Sigmoid colon (tissue), 7 donors: ENCODE measurements around the gene OR10G3. TPM values are rescaled to one million over a fixed set of nuclear protein-coding genes. Genes with fewer than 3 reads are reported as not detected.
"Not testable (repeated sequence)": the region's sequence is repeated elsewhere in the genome, so short reads cannot be mapped to it uniquely, and the experiment has no call there.

ENCODE experiments used
- DNase-seq: peaks from one replicate; pipeline ENCODE4 v3.0.0-alpha.2; 2019
- H3K27ac ChIP-seq, 4 donors: fragments of 200-600 bp; sonication (generic); one replicate each; pipeline ENCODE4 v1.5.1; 2016 to 2019; ENCODE audit warnings: mild to moderate bottlenecking in 1 of 4
- H3K27me3 ChIP-seq, 3 donors: fragments of 200-600 bp; sonication (generic); one replicate each; pipeline ENCODE4 v1.5.1; 2019; ENCODE audit warnings: mild to moderate bottlenecking in 1 of 3
- H3K36me3 ChIP-seq, 4 donors: fragments of 200-600 bp; sonication (generic); one replicate each; pipeline ENCODE4 v1.5.1; 2016 to 2019
- H3K4me1 ChIP-seq, 4 donors: fragments of 200-600 bp; sonication (generic); one replicate each; pipeline ENCODE4 v1.5.1; 2017 to 2019
- H3K4me3 ChIP-seq, 4 donors: fragments of 200-600 bp; sonication (generic); one replicate each; pipeline ENCODE4 v1.5.1; 2017 to 2019; ENCODE audit warnings: mild to moderate bottlenecking in 2 of 4, moderate library complexity in 1 of 4
- H3K9me3 ChIP-seq, 4 donors: fragments of 200-600 bp in 3 of 4; sonication (generic) in 3 of 4; one replicate each; pipeline versions ENCODE4 v1.5.1 to v1.6.1; 2013 to 2019
- CTCF ChIP-seq, 4 experiments: fragments of 450-650 bp in 3 of 4; fragments of 200-600 bp in 1 of 4; IDR thresholded peaks; one replicate each; pipeline ENCODE4 v1.5.1; 2016 to 2019; ENCODE audit warnings: antibody characterized with exemption in 4 of 4, mild to moderate bottlenecking in 3 of 4, moderate library complexity in 2 of 4
- EP300 ChIP-seq, 4 donors: sonication (generic); formaldehyde crosslinking; IDR thresholded peaks; one replicate each; pipeline ENCODE4 v1.6.1; 2017; ENCODE audit warnings: antibody characterized with exemption in 4 of 4
- POLR2A ChIP-seq, 2 donors: fragments of 450-650 bp; IDR thresholded peaks; one replicate each; pipeline ENCODE4 v1.6.1; 2016; ENCODE audit warnings: antibody characterized with exemption in 2 of 2, mild to moderate bottlenecking in 2 of 2, moderate library complexity in 2 of 2
- POLR2AphosphoS5 ChIP-seq, 4 donors: sonication (generic); formaldehyde crosslinking; IDR thresholded peaks; one replicate each; pipeline ENCODE4 v1.6.1; 2017; ENCODE audit warnings: antibody characterized with exemption in 4 of 4
- WGBS, 2 donors: extraction: QIAGEN DNeasy Blood & Tissue Kit; methylation state at CpG; one replicate each; pipeline ENCODE4 v1.1.7; 2013; 5-methylcytosine and 5-hydroxymethylcytosine counted together
- intact Hi-C: fragments of 100-400 bp; cut with DNase I; formaldehyde crosslinking; loops from one replicate; pipeline ENCODE4 v1.15.1; 2023
- polyA plus RNA-seq, 3 donors: library from polyadenylated mRNA; stranded (reverse); fragments of 200-250 nt; gene quantifications; one replicate each; pipeline ENCODE4 v1.2.3, GENCODE V29; 2013
- total RNA-seq, 4 donors: library from RNA; depleted of rRNA; stranded (reverse); fragments of >200 nt; gene quantifications; one replicate each; pipeline ENCODE4 v1.1.0, GENCODE V29; 2016
- donor health status: healthy with polysubstance abuse.
- donor health status: Bipolar disorder and iron deficiency.
- donor health status: healthy.

Gene OR10G3
- total RNA-seq (not detected), polyA plus RNA-seq (not detected)

- TF ChIP-seq POLR2AphosphoS5 (IDR thresholded peaks at IDR 0.05) (no peak), CTCF (IDR thresholded peaks at IDR 0.05) (no peak), EP300 (IDR thresholded peaks at IDR 0.05) (no peak), POLR2A (IDR thresholded peaks at IDR 0.05) (no peak)
- intact Hi-C loops, result no loop called here
- H3K27me3 ChIP-seq, result no peaks in the 10 kb centered on the region
- no peaks in the 10 kb centered on the region for H3K4me1 ChIP-seq
- H3K9me3 ChIP-seq, result no peaks in the 10 kb centered on the region
- DNase-seq, result no peak
- no peaks in the 10 kb centered on the region for H3K36me3 ChIP-seq
- H3K4me3 ChIP-seq, result no peak within 1 kb of the TSS
- H3K27ac ChIP-seq, result no peak within 1 kb of the TSS
- 87 to 89% methylated on average over 2 of the region's 2 CpGs for WGBS, 2 donors
Measured at GRCh38 chr14:21579976-21580375, at the start of gene OR10G3. TSS of gene OR10G3 (minus strand) at chr14:21580076. CDS start at chr14:21570744, 9,332 bp downstream.

GRCh38 chr14:21626491-21627230 is 46.8 kb upstream of the OR10G3 start:
- no peaks in the 10 kb centered on the region for H3K36me3 ChIP-seq
- H3K27me3 ChIP-seq, result no peaks in the 10 kb centered on the region
- H3K4me3 ChIP-seq, result no peak overlapping the region
- no peak for DNase-seq
- no peaks in the 10 kb centered on the region for H3K9me3 ChIP-seq
- intact Hi-C loops, result no loop called here
- no peak overlapping the region for H3K27ac ChIP-seq
- no peaks in the 10 kb centered on the region for H3K4me1 ChIP-seq
- no peak for TF ChIP-seq POLR2AphosphoS5 (IDR thresholded peaks at IDR 0.05)
- TF ChIP-seq CTCF (IDR thresholded peaks at IDR 0.05), result no peak
- TF ChIP-seq EP300 (IDR thresholded peaks at IDR 0.05), result no peak
- no peak for TF ChIP-seq POLR2A (IDR thresholded peaks at IDR 0.05)
- WGBS, 2 donors, result 72 to 79% methylated on average over 3 of the region's 3 CpGs

- 82 to 85% methylated on average over 8 of the region's 8 CpGs for WGBS, 2 donors
- intact Hi-C loops, result no loop called here
- H3K9me3 ChIP-seq, result no peaks in the 10 kb centered on the region
- H3K4me3 ChIP-seq, result no peak overlapping the region
- TF ChIP-seq EP300 (IDR thresholded peaks at IDR 0.05), result no peak
- no peak for TF ChIP-seq CTCF (IDR thresholded peaks at IDR 0.05)
- TF ChIP-seq POLR2A (IDR thresholded peaks at IDR 0.05), result no peak
- no peak for TF ChIP-seq POLR2AphosphoS5 (IDR thresholded peaks at IDR 0.05)
- no peaks in the 10 kb centered on the region for H3K4me1 ChIP-seq
- no peaks in the 10 kb centered on the region for H3K36me3 ChIP-seq
- no peak for DNase-seq
- H3K27ac ChIP-seq, result no peak overlapping the region
- no peaks in the 10 kb centered on the region for H3K27me3 ChIP-seq
Measured at GRCh38 chr14:21617614-21618013, 37.7 kb upstream of the OR10G3 start.

DNA sequence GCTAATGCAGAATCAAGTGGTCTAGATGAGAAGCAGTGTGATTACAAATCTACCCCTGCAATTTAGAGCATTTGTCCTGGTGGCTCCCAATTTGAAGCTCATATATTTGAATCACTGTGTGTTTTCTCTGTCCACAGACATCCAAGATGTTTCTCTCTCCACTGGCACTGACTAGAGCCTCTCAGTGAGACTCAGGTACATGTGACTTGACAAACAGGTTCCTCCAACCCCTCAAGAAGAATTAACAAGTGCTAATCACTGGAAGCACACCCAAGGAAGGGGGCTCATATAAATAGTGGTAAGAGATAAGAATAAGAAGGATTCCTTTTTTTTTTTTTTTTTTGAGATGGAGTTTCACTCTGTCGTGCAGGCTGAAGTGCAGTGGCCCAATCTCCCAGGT is 34.4 kb upstream of the OR10G3 start:
- Histone ChIP-seq H3K27ac (no peak overlapping the region), H3K36me3 (no peaks in the 10 kb centered on the region), H3K4me1 (no peaks in the 10 kb centered on the region), H3K4me3 (no peak overlapping the region), H3K27me3 (no peaks in the 10 kb centered on the region), H3K9me3 (no peaks in the 10 kb centered on the region)
- WGBS, 2 donors, result 45 to 52% methylated on average over 1 of the region's 1 CpG
- no peak for TF ChIP-seq POLR2AphosphoS5 (IDR thresholded peaks at IDR 0.05)
- TF ChIP-seq CTCF (IDR thresholded peaks at IDR 0.05), result no peak
- no peak for TF ChIP-seq POLR2A (IDR thresholded peaks at IDR 0.05)
- TF ChIP-seq EP300 (IDR thresholded peaks at IDR 0.05), result no peak
- intact Hi-C loops, result no loop called here
- DNase-seq, result no peak

DNA sequence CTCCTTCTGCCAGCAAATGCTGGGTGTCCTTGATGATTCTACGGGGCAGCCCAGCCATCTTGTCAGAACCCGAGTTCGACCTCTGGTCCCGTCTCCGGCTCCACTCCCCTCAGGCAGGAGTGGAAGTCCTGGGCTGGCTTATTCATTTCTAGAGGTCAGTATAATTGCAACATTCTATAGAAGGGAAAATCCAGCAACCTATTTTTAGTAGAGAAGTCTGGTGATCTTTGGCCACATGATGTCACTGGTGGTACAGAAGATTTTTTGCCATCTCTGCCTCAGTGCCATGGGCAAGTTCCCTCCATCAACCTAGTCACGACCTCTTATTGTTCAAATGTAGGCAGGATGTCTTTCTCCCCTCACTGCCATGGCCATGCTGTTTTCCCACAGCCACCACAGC is 32.4 kb upstream of the OR10G3 start:
- no peak for TF ChIP-seq EP300 (IDR thresholded peaks at IDR 0.05)
- TF ChIP-seq POLR2AphosphoS5 (IDR thresholded peaks at IDR 0.05), result no peak
- no peak for TF ChIP-seq CTCF (IDR thresholded peaks at IDR 0.05)
- no peak for TF ChIP-seq POLR2A (IDR thresholded peaks at IDR 0.05)
- Histone ChIP-seq H3K9me3 (no peaks in the 10 kb centered on the region), H3K36me3 (no peaks in the 10 kb centered on the region), H3K27ac (no peak overlapping the region), H3K4me1 (no peaks in the 10 kb centered on the region), H3K4me3 (no peak overlapping the region), H3K27me3 (no peaks in the 10 kb centered on the region)
- WGBS, 2 donors, result 71 to 81% methylated on average over 6 of the region's 6 CpGs
- intact Hi-C loops, result no loop called here
- no peak for DNase-seq

GRCh38 chr14:21602181-21602580 is 22.3 kb upstream of the OR10G3 start:
- intact Hi-C loops, H3K4me1 ChIP-seq, H3K27ac ChIP-seq, DNase-seq, H3K27me3 ChIP-seq, H3K4me3 ChIP-seq, H3K9me3 ChIP-seq, H3K36me3 ChIP-seq: not testable (repeated sequence)
- WGBS, 2 donors, result 86 to 90% methylated on average over 7 to 8 of the region's 8 CpGs
